ENCODE data around the gene EIF4E1B. TPM values are rescaled to one million over a fixed set of nuclear protein-coding genes. Genes with fewer than 3 reads are reported as not detected.
A peak's percentile ranks its signal among the peaks of the same experiment; 100 is the strongest.

EIF4E1B gene
- total and polyA plus RNA-seq, 3 experiments from 2014 or later: not detected

- Mint-ChIP-seq H3K27ac (no peak overlapping the region), H3K4me1 (no peaks in the 10 kb centered on the region), H3K9me3 (peaks cover 0 to 2% (median 0%) of the 10 kb centered on the region in 5 donors), H3K27me3 (peaks cover 0 to 20% of the 10 kb centered on the region in 2 donors), H3K36me3 (no peaks in the 10 kb centered on the region), H3K4me3 (no peak overlapping the region)
- H3K27ac ChIP-seq (ENCODE audit: low read depth, low read length): no peak overlapping the region
- no peaks in the 10 kb centered on the region for H3K36me3 ChIP-seq (ENCODE audit: insufficient read depth, low read length)
- H3K4me1 ChIP-seq (ENCODE audit: insufficient read depth, low read length): no peaks in the 10 kb centered on the region
- no peak overlapping the region for H3K4me3 ChIP-seq (ENCODE audit: low read length)
- no peak for DNase-seq
- H3K27me3 ChIP-seq (ENCODE audit: insufficient read depth, low read length, poor library complexity, severe bottlenecking): peaks cover under 1% of the 10 kb centered on the region
- ChIA-PET CTCF (interaction anchor here (1.0 to 2.2 kb wide), 2 partner anchors 16 to 20 kb away, joined by 3 to 10 read pairs; no protein-coding TSS in a partner anchor), POLR2A (no interaction called here)
- H3K9me3 ChIP-seq (ENCODE audit: low read length): no peaks in the 10 kb centered on the region
Observed at GRCh38 chr5:176640616-176641015, 10.1 kb downstream of the EIF4E1B start.

GRCh38 chr5:176642675-176643490 is 12.4 kb downstream of the EIF4E1B start:
- H3K36me3 ChIP-seq (ENCODE audit: insufficient read depth, low read length): no peaks in the 10 kb centered on the region
- no peaks in the 10 kb centered on the region for H3K27me3 ChIP-seq (ENCODE audit: insufficient read depth, low read length, poor library complexity, severe bottlenecking)
- H3K4me1 Mint-ChIP-seq: peaks cover 11 to 19% (median 14%) of the 10 kb centered on the region in 3 donors
- H3K9me3 ChIP-seq (ENCODE audit: low read length): no peaks in the 10 kb centered on the region
- no peaks in the 10 kb centered on the region for H3K27me3 Mint-ChIP-seq
- POLR2A ChIA-PET: no interaction called here
- no peak overlapping the region for H3K4me3 Mint-ChIP-seq
- DNase-seq: no peak
- H3K27ac ChIP-seq (ENCODE audit: low read depth, low read length): no peak overlapping the region
- no peaks in the 10 kb centered on the region for H3K9me3 Mint-ChIP-seq
- H3K4me1 ChIP-seq (ENCODE audit: insufficient read depth, low read length): peaks cover 9% of the 10 kb centered on the region
- H3K27ac Mint-ChIP-seq: no peak overlapping the region
- no peaks in the 10 kb centered on the region for H3K36me3 Mint-ChIP-seq
- CTCF ChIA-PET: no interaction called here
- no peak overlapping the region for H3K4me3 ChIP-seq (ENCODE audit: low read length)

DNA sequence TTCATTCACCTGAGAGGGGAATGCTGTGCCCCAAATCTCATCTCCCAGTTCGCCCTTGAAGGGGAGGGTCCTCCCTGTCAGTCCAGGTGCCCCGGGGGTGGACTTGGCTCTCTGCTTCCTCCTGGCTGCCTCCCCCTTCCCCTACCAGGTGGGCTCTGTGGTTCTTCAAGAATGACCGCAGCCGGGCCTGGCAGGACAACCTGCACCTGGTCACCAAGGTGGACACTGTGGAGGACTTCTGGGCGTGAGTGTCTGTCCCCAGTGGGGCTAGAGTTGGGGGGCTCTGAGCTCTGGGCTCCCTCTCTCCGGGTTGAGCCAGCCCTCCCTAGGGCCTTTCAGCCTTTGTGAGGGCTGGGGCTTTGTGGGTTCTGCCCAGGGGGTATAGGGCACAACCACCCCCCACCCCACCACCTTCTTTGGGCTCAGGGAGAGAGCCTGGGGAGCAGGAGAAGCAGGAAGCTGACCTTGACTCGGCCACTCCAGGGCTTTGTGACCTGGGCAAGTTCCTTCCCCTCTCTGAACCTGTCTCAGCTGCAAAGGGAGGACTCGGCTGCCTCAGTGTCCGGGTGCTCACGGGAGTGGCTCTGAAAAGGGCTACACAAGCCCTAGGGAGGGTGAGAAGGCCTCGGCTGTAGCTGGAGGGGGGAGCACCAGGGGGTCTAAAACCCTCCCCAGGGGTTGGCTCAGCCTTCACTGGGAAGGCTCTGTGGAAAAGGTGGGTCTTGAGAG is 13.2 kb downstream of the EIF4E1B start:
- Histone ChIP-seq H3K27me3 (ENCODE audit: insufficient read depth, low read length, poor library complexity, severe bottlenecking) (no peaks in the 10 kb centered on the region), H3K27ac (ENCODE audit: low read depth, low read length) (no peak overlapping the region), H3K36me3 (ENCODE audit: insufficient read depth, low read length) (no peaks in the 10 kb centered on the region), H3K4me1 (ENCODE audit: insufficient read depth, low read length) (peaks cover 17% of the 10 kb centered on the region), H3K4me3 (ENCODE audit: low read length) (no peak overlapping the region), H3K9me3 (ENCODE audit: low read length) (no peaks in the 10 kb centered on the region)
- POLR2A ChIA-PET: no interaction called here
- H3K4me1 Mint-ChIP-seq: peaks cover 17 to 26% (median 20%) of the 10 kb centered on the region in 3 donors
- H3K36me3 Mint-ChIP-seq: no peaks in the 10 kb centered on the region
- H3K27me3 Mint-ChIP-seq: no peaks in the 10 kb centered on the region
- no peak overlapping the region for H3K4me3 Mint-ChIP-seq
- no peaks in the 10 kb centered on the region for H3K9me3 Mint-ChIP-seq
- no peak for DNase-seq
- no peak overlapping the region for H3K27ac Mint-ChIP-seq
- CTCF ChIA-PET: interaction anchor here (9.2 kb wide), 1 partner anchor 15 kb away, joined by 108 read pairs; no protein-coding TSS in a partner anchor

DNA sequence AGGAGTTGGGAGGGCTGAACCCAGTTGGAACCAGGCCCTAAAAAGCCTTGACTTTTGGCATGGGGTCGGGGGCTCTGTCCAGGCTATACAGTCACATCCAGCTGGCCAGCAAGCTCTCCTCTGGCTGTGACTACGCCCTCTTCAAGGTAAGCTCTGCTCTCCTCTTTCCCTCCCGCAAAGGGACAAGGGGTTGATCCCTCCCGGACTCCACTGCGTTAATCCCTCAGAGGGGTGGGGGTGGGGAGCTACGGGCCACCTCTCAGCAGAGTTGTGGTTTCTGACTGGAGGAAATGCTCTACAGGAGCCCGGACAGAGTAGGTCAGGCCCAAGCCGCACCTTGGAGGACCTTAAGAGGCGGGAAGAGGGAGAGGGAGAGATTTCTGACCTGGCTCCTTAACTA is 13.8 kb downstream of the EIF4E1B start:
- Histone ChIP-seq H3K27me3 (ENCODE audit: insufficient read depth, low read length, poor library complexity, severe bottlenecking) (no peaks in the 10 kb centered on the region), H3K9me3 (ENCODE audit: low read length) (no peaks in the 10 kb centered on the region), H3K27ac (ENCODE audit: low read depth, low read length) (no peak overlapping the region), H3K36me3 (ENCODE audit: insufficient read depth, low read length) (no peaks in the 10 kb centered on the region), H3K4me1 (ENCODE audit: insufficient read depth, low read length) (peaks cover 23% of the 10 kb centered on the region), H3K4me3 (ENCODE audit: low read length) (no peak overlapping the region)
- Mint-ChIP-seq H3K27ac (peak overlapping the region in 1 of 8 donors; percentile 31), H3K4me3 (peak overlapping the region in 2 of 7 donors; percentile 66 to 81), H3K27me3 (no peaks in the 10 kb centered on the region), H3K9me3 (no peaks in the 10 kb centered on the region), H3K4me1 (peaks cover 22 to 33% (median 26%) of the 10 kb centered on the region in 3 donors), H3K36me3 (no peaks in the 10 kb centered on the region)
- ChIA-PET CTCF (interaction anchor here (9.2 kb wide), 1 partner anchor 14 kb away, joined by 108 read pairs; no protein-coding TSS in a partner anchor), POLR2A (no interaction called here)
- no peak for DNase-seq

GRCh38 chr5:176644878-176645670 is 14.6 kb downstream of the EIF4E1B start:
- no peak for DNase-seq
- H3K4me1 ChIP-seq (ENCODE audit: insufficient read depth, low read length): peaks cover 31% of the 10 kb centered on the region
- H3K27ac ChIP-seq (ENCODE audit: low read depth, low read length): no peak overlapping the region
- Mint-ChIP-seq H3K4me3 (peak overlapping the region in 3 of 7 donors; percentile 20 to 81 (median 66)), H3K36me3 (no peaks in the 10 kb centered on the region), H3K4me1 (peaks cover 28 to 39% (median 33%) of the 10 kb centered on the region in 3 donors), H3K27ac (peak overlapping the region in 2 of 8 donors; percentile 27 to 31), H3K27me3 (no peaks in the 10 kb centered on the region), H3K9me3 (no peaks in the 10 kb centered on the region)
- ChIA-PET CTCF (interaction anchor here (9.2 kb wide), 1 partner anchor 13 kb away, joined by 108 read pairs; no protein-coding TSS in a partner anchor), POLR2A (no interaction called here)
- H3K27me3 ChIP-seq (ENCODE audit: insufficient read depth, low read length, poor library complexity, severe bottlenecking): no peaks in the 10 kb centered on the region
- H3K9me3 ChIP-seq (ENCODE audit: low read length): no peaks in the 10 kb centered on the region
- H3K36me3 ChIP-seq (ENCODE audit: insufficient read depth, low read length): no peaks in the 10 kb centered on the region
- no peak overlapping the region for H3K4me3 ChIP-seq (ENCODE audit: low read length)

DNA sequence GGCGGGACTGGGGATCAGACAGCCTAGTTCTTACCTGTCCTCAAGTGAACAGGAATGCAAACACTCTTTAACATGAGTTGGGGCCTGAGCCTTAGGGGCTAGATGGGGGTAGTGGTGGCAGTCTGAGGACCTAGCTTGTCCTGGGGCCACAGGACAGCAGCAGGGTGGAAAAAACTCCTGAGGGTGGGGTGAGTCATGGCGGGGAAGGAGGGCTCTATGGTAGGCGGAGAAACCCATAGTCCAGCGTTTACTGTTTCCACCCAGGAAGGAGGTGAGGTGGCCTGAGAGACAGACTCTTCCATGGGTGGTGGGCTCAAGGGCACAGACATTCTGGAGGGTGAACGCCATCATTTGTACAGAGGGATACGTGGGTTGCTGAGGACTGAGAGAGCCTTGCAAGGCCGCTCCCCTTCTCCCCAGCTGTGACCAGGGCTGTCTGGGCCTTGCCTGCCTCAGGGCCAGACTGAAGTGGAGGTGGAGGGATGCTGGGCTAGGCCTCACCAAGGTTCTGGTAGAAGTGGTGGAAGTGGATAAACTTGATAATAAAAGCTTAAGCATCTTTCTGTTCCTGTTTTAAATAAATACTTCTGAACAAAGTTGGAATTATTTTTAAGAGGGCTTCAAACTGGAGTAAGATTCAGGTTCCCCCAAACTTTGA is 15.7 kb downstream of the EIF4E1B start:
- ChIA-PET POLR2A (interaction anchor here (0.6 to 1.3 kb wide), 3 partner anchors 15 to 115 kb away, joined by 3 to 8 read pairs (median 4); partner anchors contain the start of gene RNF44), CTCF (interaction anchor here (0.6 to 9.2 kb wide), 7 partner anchors 12 to 1574 kb away, joined by 3 to 108 read pairs (median 3); partner anchors contain the start of genes EIF4E1B, KIAA1191 and SNCB)
- Histone ChIP-seq H3K4me3 (ENCODE audit: low read length) (peak overlapping the region; percentile 83), H3K36me3 (ENCODE audit: insufficient read depth, low read length) (no peaks in the 10 kb centered on the region), H3K9me3 (ENCODE audit: low read length) (no peaks in the 10 kb centered on the region), H3K4me1 (ENCODE audit: insufficient read depth, low read length) (peaks cover 42% of the 10 kb centered on the region), H3K27ac (ENCODE audit: low read depth, low read length) (no peak overlapping the region), H3K27me3 (ENCODE audit: insufficient read depth, low read length, poor library complexity, severe bottlenecking) (no peaks in the 10 kb centered on the region)
- Mint-ChIP-seq H3K4me3 (peak overlapping the region; percentile 74 to 92 (median 90)), H3K27me3 (no peaks in the 10 kb centered on the region), H3K9me3 (no peaks in the 10 kb centered on the region), H3K36me3 (no peaks in the 10 kb centered on the region), H3K27ac (peak overlapping the region; percentile 82 to 95 (median 88)), H3K4me1 (peaks cover 39 to 50% (median 44%) of the 10 kb centered on the region in 3 donors)
- no peak for DNase-seq

DNA sequence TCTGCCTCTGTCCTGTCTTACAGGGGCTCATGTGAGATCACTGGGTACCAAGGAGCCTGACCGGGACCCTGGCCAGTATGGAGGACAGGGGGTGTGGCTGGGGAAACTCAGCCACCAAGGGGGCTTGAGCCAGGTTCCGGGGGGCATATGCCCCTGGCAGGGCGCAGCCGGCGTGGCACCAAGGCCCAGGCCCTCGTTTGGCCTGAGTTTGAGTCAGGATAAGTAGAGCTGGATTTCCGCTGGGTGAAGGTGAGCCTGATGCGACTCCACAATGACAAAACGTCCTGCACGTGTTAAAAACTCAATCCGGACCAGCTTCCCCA is 16.2 kb downstream of the EIF4E1B start:
- Mint-ChIP-seq H3K4me3 (peak overlapping the region; percentile 74 to 92 (median 90)), H3K27ac (peak overlapping the region; percentile 82 to 95 (median 88)), H3K4me1 (peaks cover 42 to 54% (median 48%) of the 10 kb centered on the region in 3 donors), H3K27me3 (no peaks in the 10 kb centered on the region), H3K9me3 (no peaks in the 10 kb centered on the region), H3K36me3 (no peaks in the 10 kb centered on the region)
- ChIA-PET POLR2A (interaction anchor here (0.6 to 1.3 kb wide), 5 partner anchors 13 to 285 kb away, joined by 3 to 8 read pairs (median 3); partner anchors contain the start of genes KIAA1191 and RNF44), CTCF (interaction anchor here (0.6 to 9.2 kb wide), 8 partner anchors 12 to 1574 kb away, joined by 3 to 108 read pairs (median 3); partner anchors contain the start of genes EIF4E1B, KIAA1191 and SNCB)
- peaks cover 44% of the 10 kb centered on the region for H3K4me1 ChIP-seq (ENCODE audit: insufficient read depth, low read length)
- no peak for DNase-seq
- peak overlapping the region; percentile 83 for H3K4me3 ChIP-seq (ENCODE audit: low read length)
- no peaks in the 10 kb centered on the region for H3K9me3 ChIP-seq (ENCODE audit: low read length)
- H3K27me3 ChIP-seq (ENCODE audit: insufficient read depth, low read length, poor library complexity, severe bottlenecking): no peaks in the 10 kb centered on the region
- H3K27ac ChIP-seq (ENCODE audit: low read depth, low read length): peak overlapping the region; percentile 69
- H3K36me3 ChIP-seq (ENCODE audit: insufficient read depth, low read length): no peaks in the 10 kb centered on the region

Data from CD8-positive, alpha-beta memory T cell (primary cell).